Ovary (tissue), 3 donors: ENCODE results near the gene TSKU.

Source experiments
- EP300 ChIP-seq: sonication (generic); formaldehyde crosslinking; IDR thresholded peaks from one replicate; pipeline ENCODE4 v1.6.1; 2017; ENCODE audit warnings: antibody characterized with exemption
- POLR2A ChIP-seq: fragments of 450-650 bp; IDR thresholded peaks from one replicate; pipeline ENCODE4 v1.6.1; 2017; ENCODE audit warnings: antibody characterized with exemption, mild to moderate bottlenecking, moderate library complexity
- TF ChIP-seq, protein P1 (sequence below), 3 donors: fragments of 450-650 bp in 2 of 3; fragments of 200-600 bp in 1 of 3; IDR thresholded peaks; one replicate each; pipeline versions ENCODE4 v1.5.1 to v1.8.0; 2016 to 2022; ENCODE audit warnings: antibody characterized with exemption in 3 of 3, mild to moderate bottlenecking in 1 of 3
- donor health status: DM: no; HTN: no; CAD: no.

GRCh38 chr11:76763573-76764346 lies 19.4 kb upstream of the TSKU start:
- TF ChIP-seq POLR2A (no peak), EP300 (no peak)
- TF ChIP-seq, protein P1, sequence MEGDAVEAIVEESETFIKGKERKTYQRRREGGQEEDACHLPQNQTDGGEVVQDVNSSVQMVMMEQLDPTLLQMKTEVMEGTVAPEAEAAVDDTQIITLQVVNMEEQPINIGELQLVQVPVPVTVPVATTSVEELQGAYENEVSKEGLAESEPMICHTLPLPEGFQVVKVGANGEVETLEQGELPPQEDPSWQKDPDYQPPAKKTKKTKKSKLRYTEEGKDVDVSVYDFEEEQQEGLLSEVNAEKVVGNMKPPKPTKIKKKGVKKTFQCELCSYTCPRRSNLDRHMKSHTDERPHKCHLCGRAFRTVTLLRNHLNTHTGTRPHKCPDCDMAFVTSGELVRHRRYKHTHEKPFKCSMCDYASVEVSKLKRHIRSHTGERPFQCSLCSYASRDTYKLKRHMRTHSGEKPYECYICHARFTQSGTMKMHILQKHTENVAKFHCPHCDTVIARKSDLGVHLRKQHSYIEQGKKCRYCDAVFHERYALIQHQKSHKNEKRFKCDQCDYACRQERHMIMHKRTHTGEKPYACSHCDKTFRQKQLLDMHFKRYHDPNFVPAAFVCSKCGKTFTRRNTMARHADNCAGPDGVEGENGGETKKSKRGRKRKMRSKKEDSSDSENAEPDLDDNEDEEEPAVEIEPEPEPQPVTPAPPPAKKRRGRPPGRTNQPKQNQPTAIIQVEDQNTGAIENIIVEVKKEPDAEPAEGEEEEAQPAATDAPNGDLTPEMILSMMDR (IDR thresholded peaks at IDR 0.05): no peak
